ENCODE measurements around the gene PTGR2.
"Not testable (repeated sequence)": the region's sequence is repeated elsewhere in the genome, so short reads cannot be mapped to it uniquely, and the experiment has no call there.

The PTGR2 gene

GRCh38 chr14:73851000-73851399 is 631 bp upstream of the PTGR2 start:
- peaks cover 16% of the 10 kb centered on the region for H3K4me1 ChIP-seq
- H3K27ac ChIP-seq = no peak overlapping the region
- no peak overlapping the region; the same call in 1 of the 2 replicates for H3K9ac ChIP-seq

GRCh38 chr14:73859145-73859544 is 7.5 kb downstream of the PTGR2 start:
- no peak overlapping the region for H3K4me3 ChIP-seq
- H3K9me3 ChIP-seq = no peaks in the 10 kb centered on the region
- no peaks in the 10 kb centered on the region for H3K4me1 ChIP-seq

More at GRCh38 chr14:73851000-73851399, 631 bp upstream of the PTGR2 start:
- Histone ChIP-seq H4K20me1 (no peaks in the 10 kb centered on the region), H3K4me3 (peak overlapping the region; percentile 71; the same call in 1 of the 2 replicates), H3K27me3 (no peaks in the 10 kb centered on the region; the same call in 1 of the 2 replicates), H3K9me3 (0 out of 2 replicates have a peak, but pooled peaks cover 2% of the 10 kb centered on the region), H3K4me2 (peak overlapping the region; percentile 86), H3K36me3 (no peaks in the 10 kb centered on the region)
- no peak for TF ChIP-seq Cebpa-rat (IDR thresholded peaks at IDR 0.05)

GRCh38 chr14:73861073-73861472 is 9.4 kb downstream of the PTGR2 start:
- Histone ChIP-seq H3K4me1 (no peaks in the 10 kb centered on the region), H4K20me1 (no peaks in the 10 kb centered on the region), H3K9me3 (no peaks in the 10 kb centered on the region), H3K9ac (no peak overlapping the region), H3K4me3 (no peak overlapping the region), H3K36me3 (peaks cover 5% of the 10 kb centered on the region; the same call in 1 of the 2 replicates), H3K27ac (no peak overlapping the region), H3K4me2 (no peak overlapping the region), H3K27me3 (no peaks in the 10 kb centered on the region)
- no peak for TF ChIP-seq Cebpa-rat (IDR thresholded peaks at IDR 0.05)

More at GRCh38 chr14:73859145-73859544, 7.5 kb downstream of the PTGR2 start:
- H3K9ac ChIP-seq = no peak overlapping the region
- peaks cover 5% of the 10 kb centered on the region; the same call in 1 of the 2 replicates for H3K36me3 ChIP-seq
- no peaks in the 10 kb centered on the region for H3K27me3 ChIP-seq
- no peaks in the 10 kb centered on the region for H4K20me1 ChIP-seq
- no peak for TF ChIP-seq Cebpa-rat (IDR thresholded peaks at IDR 0.05)
- no peak overlapping the region for H3K27ac ChIP-seq
- no peak overlapping the region for H3K4me2 ChIP-seq

- no peaks in the 10 kb centered on the region for H3K9me3 ChIP-seq
- H3K4me2 ChIP-seq = no peak overlapping the region
- no peak for TF ChIP-seq Cebpa-rat (IDR thresholded peaks at IDR 0.05)
- H3K36me3 ChIP-seq = peaks cover 5% of the 10 kb centered on the region; the same call in 1 of the 2 replicates
- no peaks in the 10 kb centered on the region for H3K27me3 ChIP-seq
- no peak overlapping the region for H3K4me3 ChIP-seq
- H3K4me1 ChIP-seq = no peaks in the 10 kb centered on the region
- H3K9ac ChIP-seq = no peak overlapping the region
- H4K20me1 ChIP-seq = no peaks in the 10 kb centered on the region
- no peak overlapping the region for H3K27ac ChIP-seq
These were observed 10.8 kb downstream of the PTGR2 start for GRCh38 chr14:73862480-73862879.

GRCh38 chr14:73863209-73863608 is 11.6 kb downstream of the PTGR2 start:
- Histone ChIP-seq H3K27ac (no peak overlapping the region), H3K4me1 (no peaks in the 10 kb centered on the region), H3K4me2 (no peak overlapping the region), H3K36me3 (peaks cover 5% of the 10 kb centered on the region; the same call in 1 of the 2 replicates), H3K9ac (no peak overlapping the region), H3K9me3 (no peaks in the 10 kb centered on the region), H3K4me3 (no peak overlapping the region), H4K20me1 (no peaks in the 10 kb centered on the region), H3K27me3 (no peaks in the 10 kb centered on the region)
- no peak for TF ChIP-seq Cebpa-rat (IDR thresholded peaks at IDR 0.05)

GRCh38 chr14:73865534-73866113 is 14.0 kb downstream of the PTGR2 start:
- no peaks in the 10 kb centered on the region for H3K9me3 ChIP-seq
- TF ChIP-seq Cebpa-rat (IDR thresholded peaks at IDR 0.05) = no peak
- H3K36me3 ChIP-seq = peaks cover 5% of the 10 kb centered on the region; the same call in 1 of the 2 replicates
- H3K27ac ChIP-seq = no peak overlapping the region
- H4K20me1 ChIP-seq = no peaks in the 10 kb centered on the region
- H3K27me3 ChIP-seq = no peaks in the 10 kb centered on the region
- H3K4me2 ChIP-seq = no peak overlapping the region
- H3K4me3 ChIP-seq = no peak overlapping the region
- H3K9ac ChIP-seq = no peak overlapping the region
- no peaks in the 10 kb centered on the region for H3K4me1 ChIP-seq

GRCh38 chr14:73869754-73870153 is 18.1 kb downstream of the PTGR2 start:
- not testable (repeated sequence) for H3K9ac ChIP-seq, H4K20me1 ChIP-seq, H3K4me1 ChIP-seq, H3K9me3 ChIP-seq, H3K36me3 ChIP-seq, H3K4me3 ChIP-seq, H3K27ac ChIP-seq, H3K4me2 ChIP-seq, H3K27me3 ChIP-seq

- Histone ChIP-seq H3K4me1 (no peaks in the 10 kb centered on the region), H3K27ac (no peak overlapping the region), H3K9me3 (no peaks in the 10 kb centered on the region), H3K27me3 (no peaks in the 10 kb centered on the region), H3K4me2 (no peak overlapping the region), H3K36me3 (no peaks in the 10 kb centered on the region), H3K9ac (no peak overlapping the region), H3K4me3 (no peak overlapping the region), H4K20me1 (no peaks in the 10 kb centered on the region)
- TF ChIP-seq Cebpa-rat (IDR thresholded peaks at IDR 0.05) = no peak
These were observed 19.0 kb downstream of the PTGR2 start for GRCh38 chr14:73870525-73871235.

GRCh38 chr14:73873660-73874059 is 22.0 kb downstream of the PTGR2 start:
- no peak overlapping the region for H3K27ac ChIP-seq
- H3K36me3 ChIP-seq = no peaks in the 10 kb centered on the region
- no peak overlapping the region for H3K4me2 ChIP-seq
- H3K4me1 ChIP-seq = no peaks in the 10 kb centered on the region
- H4K20me1 ChIP-seq = no peaks in the 10 kb centered on the region
- H3K9ac ChIP-seq = no peak overlapping the region
- no peak overlapping the region for H3K4me3 ChIP-seq
- no peaks in the 10 kb centered on the region for H3K9me3 ChIP-seq
- TF ChIP-seq Cebpa-rat (IDR thresholded peaks at IDR 0.05) = no peak
- no peaks in the 10 kb centered on the region for H3K27me3 ChIP-seq

- Histone ChIP-seq H3K4me1 (no peaks in the 10 kb centered on the region), H3K9ac (no peak overlapping the region), H3K4me3 (no peak overlapping the region), H4K20me1 (no peaks in the 10 kb centered on the region), H3K27me3 (no peaks in the 10 kb centered on the region), H3K4me2 (no peak overlapping the region), H3K9me3 (no peaks in the 10 kb centered on the region), H3K27ac (no peak overlapping the region), H3K36me3 (no peaks in the 10 kb centered on the region)
- no peak for TF ChIP-seq Cebpa-rat (IDR thresholded peaks at IDR 0.05)
These were observed 26.2 kb downstream of the PTGR2 start for GRCh38 chr14:73877790-73878189.
